Loucy (cell line): ENCODE data around the gene ETDA.

Experiments
- H2AFZ ChIP-seq: fragments of 200-600 bp; sonication (generic); 2 replicates; pipeline ENCODE4 v1.6.0; 2016; ENCODE audit warnings: antibody characterized with exemption, mild to moderate bottlenecking, low read length, moderate library complexity
- H3F3A ChIP-seq: fragments of 200-600 bp; 2 replicates; pipeline ENCODE4 v1.6.0; 2016; ENCODE audit warnings: antibody characterized with exemption, low read depth, mild to moderate bottlenecking
- H3K27me3 ChIP-seq: fragments of 200-600 bp; sonication (generic); 2 replicates; pipeline ENCODE4 v1.6.1; 2014; ENCODE audit warnings: low read length, mild to moderate bottlenecking; ENCODE audit not compliant: insufficient read depth, poor library complexity, severe bottlenecking
- H3K36me3 ChIP-seq: fragments of 200-600 bp; sonication (generic); 2 replicates; pipeline ENCODE4 v1.6.1; 2016; ENCODE audit warnings: low read length; ENCODE audit not compliant: insufficient read depth
- H3K4me1 ChIP-seq: fragments of 200-600 bp; sonication (generic); 2 replicates; pipeline ENCODE4 v1.5.1; 2014; ENCODE audit warnings: low read length, mild to moderate bottlenecking; ENCODE audit not compliant: insufficient read depth, poor library complexity, severe bottlenecking
- H3K4me2 ChIP-seq: fragments of 200-600 bp; sonication (generic); 2 replicates; pipeline ENCODE4 v1.6.0; 2014; ENCODE audit warnings: antibody characterized with exemption, low read length, low read depth, mild to moderate bottlenecking; ENCODE audit not compliant: poor library complexity, severe bottlenecking
- H3K4me3 ChIP-seq: fragments of 200-600 bp; sonication (generic); 2 replicates; pipeline ENCODE4 v1.5.1; 2014; ENCODE audit warnings: low read length, mild to moderate bottlenecking, mixed read lengths; ENCODE audit not compliant: poor library complexity, severe bottlenecking
- H3K79me2 ChIP-seq: fragments of 200-600 bp; sonication (generic); 2 replicates; pipeline ENCODE4 v1.6.1; 2014; ENCODE audit warnings: low read length; ENCODE audit not compliant: insufficient read depth
- H3K9ac ChIP-seq: fragments of 200-600 bp; sonication (generic); 2 replicates; pipeline ENCODE4 v1.6.0; 2014; ENCODE audit warnings: mild to moderate bottlenecking, low read depth, low read length, moderate library complexity; ENCODE audit not compliant: poor library complexity, severe bottlenecking
- H3K9me2 ChIP-seq: fragments of 200-600 bp; sonication (generic); replicated peaks from 2 replicates; pipeline ENCODE4 v1.6.1; 2016; ENCODE audit warnings: low read depth, low read length, mixed read lengths
- H3K9me3 ChIP-seq: fragments of 200-600 bp; sonication (generic); 2 replicates; pipeline ENCODE4 v1.6.1; 2014; ENCODE audit warnings: mild to moderate bottlenecking, antibody characterized with exemption, low read length, low read depth; ENCODE audit not compliant: insufficient read depth
- H4K20me1 ChIP-seq: fragments of 200-600 bp; sonication (generic); 2 replicates; pipeline ENCODE4 v1.6.0; 2014; ENCODE audit warnings: antibody characterized with exemption, low read length, mild to moderate bottlenecking; ENCODE audit not compliant: insufficient read depth, poor library complexity, severe bottlenecking
- CTCF ChIP-seq: fragments of 200-600 bp; sonication (generic); conservative IDR thresholded peaks from 2 replicates; pipeline ENCODE4 v1.5.1; 2014; ENCODE audit warnings: mild to moderate bottlenecking, antibody characterized with exemption, low read length
- EZH2phosphoT487 ChIP-seq: fragments of 200-600 bp; IDR thresholded peaks from 2 replicates; pipeline ENCODE4 v1.6.1; 2018; ENCODE audit warnings: antibody characterized with exemption, mild to moderate bottlenecking, moderate library complexity, borderline replicate concordance

Gene ETDA

DNA sequence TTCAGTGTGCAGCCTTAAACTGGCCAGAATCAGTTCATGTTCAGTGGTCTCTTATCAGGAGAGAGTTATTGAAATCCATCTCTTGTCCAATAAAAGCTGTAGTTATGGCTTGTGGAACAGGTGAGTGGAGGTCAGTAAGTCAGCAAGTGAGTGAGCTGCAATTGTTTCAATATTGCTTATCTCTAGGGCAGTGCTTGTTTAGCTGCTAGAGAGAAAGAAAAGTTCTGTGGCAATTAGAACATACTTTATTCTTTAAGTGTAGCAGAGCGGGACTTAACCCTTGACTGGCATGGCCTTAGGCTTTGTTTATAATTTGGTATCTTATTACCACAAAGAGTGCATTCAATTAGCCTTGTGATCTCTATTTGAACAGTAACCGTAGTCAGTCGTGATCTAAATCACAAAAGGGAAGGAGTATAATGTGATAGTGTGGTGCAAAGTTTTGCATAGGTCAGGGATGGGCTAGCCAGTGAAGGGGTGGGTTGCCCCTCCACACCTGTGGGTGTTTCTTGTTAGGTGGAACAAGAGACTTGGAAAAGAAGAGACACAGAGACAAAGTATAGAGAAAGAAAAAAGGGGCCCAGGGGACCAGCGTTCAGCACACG, 50.5 kb downstream of the ETDA start:
- no peak overlapping the region for H3K4me2 ChIP-seq
- no peaks in the 10 kb centered on the region for H3K4me1 ChIP-seq
- H3K9me3 ChIP-seq = no peaks in the 10 kb centered on the region
- H3K9me2 ChIP-seq = no peaks in the 10 kb centered on the region
- no peaks in the 10 kb centered on the region for H3K27me3 ChIP-seq
- H2AFZ ChIP-seq = no peak overlapping the region
- H3F3A ChIP-seq = no peaks in the 10 kb centered on the region
- no peak overlapping the region for H3K9ac ChIP-seq
- no peaks in the 10 kb centered on the region for H3K79me2 ChIP-seq
- TF ChIP-seq CTCF (no peak), EZH2phosphoT487 (no peak)
- no peaks in the 10 kb centered on the region for H3K36me3 ChIP-seq
- H3K4me3 ChIP-seq = no peak overlapping the region
- H4K20me1 ChIP-seq = no peaks in the 10 kb centered on the region
